ENCODE data around the gene RASAL2. TPM values are rescaled to one million over a fixed set of nuclear protein-coding genes. Genes with fewer than 3 reads are reported as not detected.
A peak's percentile ranks its signal among the peaks of the same experiment; 100 is the strongest.

RASAL2 gene
- total and polyA plus RNA-seq, 2 of the 13 experiments (the other 11 are each of a cell fraction or from before 2014, with no cell fraction given), result 5.4 to 5.9 TPM

GRCh38 chr1:178052650-178053461, 41.0 kb upstream of the RASAL2 start (continued):
- TF ChIP-seq SKI (IDR thresholded peaks at IDR 0.05; ENCODE audit: partially characterized antibody), result peak; percentile 53
- no peak for TF ChIP-seq HNRNPH1 (optimal IDR thresholded peaks at IDR 0.05; ENCODE audit: low read depth, low read length)
- TF ChIP-seq IRX3 (CRISPR knock-in tag; IDR thresholded peaks at IDR 0.05; ENCODE audit: borderline replicate concordance, low read depth), result no peak
- TF ChIP-seq SP2 (CRISPR knock-in tag; IDR thresholded peaks at IDR 0.05), result no peak
- no peak for TF ChIP-seq MTA3 (CRISPR knock-in tag; IDR thresholded peaks at IDR 0.05)
- no peak for TF ChIP-seq ZSCAN30 (CRISPR knock-in tag; IDR thresholded peaks at IDR 0.05)
- no peak for TF ChIP-seq ZBTB33 (CRISPR knock-in tag; IDR thresholded peaks at IDR 0.05)
- TF ChIP-seq ZNF335 (CRISPR knock-in tag; IDR thresholded peaks at IDR 0.05), result peak; percentile 67; the same call in 1 of the 2 replicates
- no peak for TF ChIP-seq KLF12 (CRISPR knock-in tag; IDR thresholded peaks at IDR 0.05; ENCODE audit: borderline replicate concordance)
- peak; percentile 91 for TF ChIP-seq CEBPG (CRISPR knock-in tag; IDR thresholded peaks at IDR 0.05)
- TF ChIP-seq ZNF747 (CRISPR knock-in tag; IDR thresholded peaks at IDR 0.05; ENCODE audit: borderline replicate concordance), result no peak
- peak; percentile 40; the same call in 1 of the 2 replicates for TF ChIP-seq ZNF12 (CRISPR knock-in tag; IDR thresholded peaks at IDR 0.05)
- no peak for TF ChIP-seq ZNF160 (CRISPR knock-in tag; IDR thresholded peaks at IDR 0.05)
- TF ChIP-seq ZKSCAN1 (IDR thresholded peaks at IDR 0.05; ENCODE audit: low read length), result no peak
- no peak for TF ChIP-seq ZFAT (CRISPR knock-in tag; conservative IDR thresholded peaks at IDR 0.05)

All from HepG2 (cell line).